Posterior vena cava (tissue), 2 donors: ENCODE measurements around the gene TMEM9B. TPM values are rescaled to one million over a fixed set of nuclear protein-coding genes. Genes with fewer than 3 reads are reported as not detected.
"Not testable (repeated sequence)": the region's sequence is repeated elsewhere in the genome, so short reads cannot be mapped to it uniquely, and the experiment has no call there.

Experiments used
- DNase-seq: peaks from one replicate; pipeline ENCODE4 v3.0.0-alpha.2; 2020; ENCODE audit warnings: low spot score
- intact Hi-C, 2 donors: fragments of 100-400 bp; cut with DNase I; formaldehyde crosslinking; loops; one replicate each; pipeline versions ENCODE4 v1.14.1 to v1.14.2; 2022 to 2023
- total RNA-seq, 2 donors: library from RNA; stranded (reverse); fragmentation: NEBNext Ultra II Directional; extraction: Animal tissue kit (Norgen Biotek cat#: 25700); gene quantifications; one replicate each; pipeline ENCODE4 v1.2.1, GENCODE V29; 2021
- donor health status: DM: yes; HTN: yes; CAD: no.
- donor health status: DM: yes; HTN: yes; CAD: no.

Gene TMEM9B
- total RNA-seq, 2 donors from 2014 or later = 20.6 to 26.1 TPM

DNA sequence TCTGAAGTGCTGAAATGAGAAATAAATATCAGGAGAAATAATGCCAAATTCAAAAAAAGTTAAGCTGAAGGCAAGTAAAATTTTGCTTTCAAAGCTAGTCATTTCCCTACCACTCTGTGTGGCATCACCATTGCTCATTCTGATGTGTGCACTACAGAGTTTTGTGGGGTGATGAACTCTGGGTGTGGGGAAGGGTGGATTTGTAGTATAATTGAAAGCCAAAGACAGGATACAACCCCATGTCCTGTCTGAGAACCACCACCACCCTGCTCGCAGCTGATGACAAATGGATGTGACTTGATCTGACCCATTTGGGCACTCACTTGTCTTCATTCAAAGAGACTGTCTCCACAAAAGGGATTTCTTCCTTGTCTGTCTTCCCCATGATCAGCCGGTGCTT, 19.3 kb upstream of the TMEM9B start:
- intact Hi-C loops = no loop called here
- no peak for DNase-seq

DNA sequence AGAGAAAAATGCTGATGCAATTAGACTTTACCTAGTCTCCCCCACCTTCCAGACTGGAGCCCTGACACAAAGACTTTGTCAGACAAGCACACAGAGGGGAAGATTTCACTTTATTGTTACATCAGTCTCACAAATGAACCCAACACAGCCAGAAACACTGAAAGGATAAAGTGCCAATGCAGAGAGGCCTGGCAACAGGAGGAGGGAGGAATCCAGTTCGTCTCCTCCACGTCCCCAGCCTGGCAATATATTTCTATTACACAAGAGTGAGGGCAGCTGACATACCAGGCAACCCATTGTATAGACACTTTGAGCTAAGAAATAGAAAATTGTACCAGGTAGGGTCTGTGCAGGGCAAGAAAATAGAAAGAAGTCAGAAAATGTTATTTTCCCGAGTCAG, 16.2 kb upstream of the TMEM9B start:
- intact Hi-C loops = no loop called here
- DNase-seq = no peak

DNA sequence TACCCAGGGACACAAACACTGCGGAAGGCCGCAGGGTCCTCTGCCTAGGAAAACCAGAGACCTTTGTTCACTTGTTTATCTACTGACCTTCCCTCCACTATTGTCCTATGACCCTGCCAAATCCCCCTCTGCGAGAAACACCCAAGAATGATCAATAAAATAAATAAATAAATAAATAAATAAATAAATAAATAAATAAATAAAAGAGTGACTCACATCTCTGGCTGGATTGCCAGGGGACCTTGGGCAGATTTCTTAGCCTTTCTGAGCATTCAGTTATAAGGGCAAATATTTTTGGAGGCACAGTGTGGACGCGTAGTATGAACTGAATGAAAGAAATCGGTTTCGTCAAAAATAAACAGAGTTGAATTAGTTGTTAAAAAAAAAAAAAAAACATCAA, 15.1 kb upstream of the TMEM9B start:
- DNase-seq, intact Hi-C loops: not testable (repeated sequence)

DNA sequence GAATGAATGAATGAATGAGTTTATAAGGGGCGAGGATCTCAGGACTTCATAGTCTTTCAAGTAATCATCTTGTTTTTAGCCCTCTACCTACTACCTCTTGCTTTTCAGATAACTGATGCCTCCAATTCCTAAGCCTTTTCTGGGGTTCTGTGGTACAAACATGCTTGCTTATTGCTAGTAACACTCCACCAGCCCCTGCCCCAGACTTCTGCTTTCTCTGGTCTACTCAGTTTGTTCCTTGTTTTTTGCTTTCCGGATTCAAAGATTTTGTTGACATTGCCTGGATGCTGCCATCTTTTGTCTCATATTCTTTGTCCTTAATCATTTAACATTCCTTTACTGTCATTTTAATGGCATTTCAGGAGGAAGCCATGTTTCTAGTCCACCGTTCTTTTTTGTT, 8.9 kb upstream of the TMEM9B start:
- DNase-seq = no peak
- intact Hi-C loops = no loop called here

DNA sequence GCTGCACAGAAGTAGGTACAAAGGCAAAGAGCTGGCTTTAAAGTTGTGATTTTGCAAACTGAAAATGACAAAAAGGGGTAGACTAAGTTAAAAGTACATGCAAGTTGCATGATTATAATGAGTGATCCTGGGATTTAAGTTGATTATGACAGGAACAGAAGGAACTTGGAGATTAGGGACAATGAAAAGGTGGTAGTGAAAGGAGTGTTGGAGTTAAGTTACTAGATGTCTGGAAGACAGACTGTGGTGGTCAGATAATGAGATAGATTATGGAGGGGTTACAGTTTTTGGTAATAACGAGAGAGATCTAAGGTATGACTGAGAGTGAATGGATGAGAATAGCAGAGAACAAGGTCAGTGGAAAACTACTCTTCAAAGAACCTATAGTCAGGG, 7.7 kb upstream of the TMEM9B start:
- intact Hi-C loops = no loop called here
- DNase-seq = no peak

DNA sequence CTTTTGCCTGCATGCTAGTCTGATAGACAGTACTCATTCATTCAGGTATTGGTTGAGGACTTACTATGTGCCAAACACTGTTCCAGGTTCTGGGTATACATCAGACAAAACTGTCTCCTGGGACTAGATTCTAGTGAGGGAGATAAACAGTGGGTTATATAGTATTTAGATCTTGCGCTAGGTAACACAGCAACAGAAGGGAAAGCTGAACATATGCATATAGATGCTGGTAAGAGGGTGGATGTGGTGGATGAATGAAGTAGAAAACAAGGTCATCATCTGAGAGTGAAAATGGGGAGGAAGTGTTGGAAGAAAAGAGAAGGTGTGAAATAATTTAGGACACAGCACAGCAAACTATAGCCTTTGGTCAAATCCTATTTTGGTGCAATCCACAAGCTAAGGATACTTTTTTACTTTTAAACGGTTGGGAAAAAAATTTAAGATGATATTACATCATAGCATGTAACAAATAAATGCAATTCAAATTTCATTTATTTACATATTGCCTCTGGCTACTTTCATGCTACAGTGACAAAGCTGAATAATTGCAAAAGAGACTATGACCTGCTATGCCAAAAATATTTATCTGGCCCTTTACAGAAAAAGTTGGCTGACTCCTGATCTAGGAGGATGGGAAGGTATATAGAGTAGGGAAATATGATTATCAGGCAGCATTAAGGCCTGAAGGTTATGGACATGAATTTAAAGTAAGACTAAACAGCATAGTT, 7.1 kb upstream of the TMEM9B start:
- no peak for DNase-seq
- intact Hi-C loops = no loop called here

DNA sequence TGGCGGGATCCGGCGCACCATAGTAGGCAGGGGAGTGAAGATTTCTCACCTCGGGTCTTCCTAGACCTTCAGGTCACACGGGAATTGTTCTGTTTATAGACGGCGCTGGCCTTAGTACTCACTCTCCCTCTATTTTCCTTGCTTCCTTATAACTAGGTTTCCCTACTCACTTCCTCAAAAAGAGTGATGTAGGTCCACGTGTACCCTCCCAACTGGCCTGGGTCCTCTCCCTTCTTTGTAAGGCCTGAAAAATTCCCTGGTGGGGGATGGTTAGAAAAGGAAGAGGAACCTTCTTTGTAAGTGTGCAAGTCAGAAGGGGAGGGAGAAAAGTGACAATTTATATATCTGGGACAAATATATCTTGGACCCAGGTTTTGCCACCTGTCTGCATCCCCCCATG, 2.9 kb upstream of the TMEM9B start:
- DNase-seq = no peak
- intact Hi-C loops = no loop called here

DNA sequence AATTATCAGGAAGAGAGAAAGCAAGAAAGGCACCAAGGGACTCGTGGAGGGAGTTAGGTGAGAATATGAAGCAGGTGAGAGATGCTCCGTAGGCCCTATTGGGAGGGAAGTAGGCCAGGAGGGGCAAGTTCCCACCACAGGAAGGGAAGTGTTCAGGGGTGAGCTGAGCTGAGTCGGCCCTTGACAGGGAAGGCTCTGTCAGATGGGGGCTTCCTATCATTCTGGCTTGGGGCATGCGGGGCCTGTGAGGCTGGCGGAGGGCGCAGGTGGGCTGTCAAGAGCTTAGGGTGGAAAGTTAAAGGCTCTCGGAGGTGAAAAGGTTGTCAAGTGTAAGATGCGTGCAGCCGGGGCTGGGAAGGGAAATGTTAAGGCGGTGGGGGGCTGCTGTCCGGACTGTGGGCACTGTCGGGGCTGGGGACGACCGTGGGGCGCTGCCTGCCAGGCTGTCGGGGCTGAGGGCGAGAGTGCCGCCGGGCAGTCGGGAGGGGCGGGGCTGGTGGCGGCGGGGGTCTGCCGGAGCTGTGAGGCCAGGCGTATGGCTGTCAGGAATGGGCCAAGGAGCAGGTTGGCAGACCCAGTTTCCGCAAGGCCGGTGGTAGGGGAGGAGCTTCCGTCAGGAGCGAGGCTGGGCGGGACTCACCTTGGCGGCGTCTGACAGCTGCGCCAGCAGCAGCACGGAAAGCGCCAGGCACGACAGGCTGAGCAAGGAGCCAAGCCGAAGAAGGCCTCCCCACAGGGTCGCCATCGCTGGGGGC, 496 bp downstream of the TMEM9B start:
- peak; percentile 92 for DNase-seq
- intact Hi-C loops = no loop called here

DNA sequence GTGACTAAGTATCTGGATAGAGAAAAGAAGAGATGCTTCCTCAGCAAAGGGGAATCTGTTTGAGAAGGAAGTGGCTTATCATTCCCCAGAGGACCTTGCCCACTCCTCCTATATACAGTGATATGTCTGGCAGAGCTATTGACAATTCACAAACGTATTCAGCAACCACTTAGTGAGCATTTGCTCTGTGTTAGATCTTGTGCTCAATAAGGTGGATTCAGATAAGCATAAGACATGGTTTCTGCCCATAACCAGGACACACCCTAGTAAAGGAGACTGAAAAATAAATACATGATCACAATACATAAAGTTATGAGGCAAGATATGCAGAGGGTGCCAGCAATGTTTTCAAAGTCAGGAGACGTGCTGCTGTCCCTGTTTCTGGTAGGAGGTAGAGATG, 1.4 kb downstream of the TMEM9B start:
- intact Hi-C loops = no loop called here
- no peak for DNase-seq

DNA sequence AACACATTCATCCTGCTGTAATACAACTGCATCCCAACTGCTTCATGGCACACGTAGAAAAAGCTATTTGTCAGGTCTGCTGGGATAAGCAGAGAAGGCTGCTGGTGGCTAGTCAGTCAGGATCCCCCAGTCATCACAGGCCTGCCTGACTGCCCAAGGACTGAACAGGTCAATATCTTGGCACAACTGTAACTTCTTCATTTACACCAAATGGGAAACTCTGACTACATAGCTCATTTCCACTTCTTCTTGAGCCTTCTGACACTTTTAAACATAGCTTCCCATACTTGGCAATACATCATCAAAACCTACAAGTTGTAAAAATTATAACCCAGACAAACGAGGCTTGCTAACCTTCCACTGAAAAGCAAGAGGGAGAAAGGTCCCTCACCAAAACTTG, 2.8 kb downstream of the TMEM9B start:
- intact Hi-C loops = no loop called here
- no peak for DNase-seq

DNA sequence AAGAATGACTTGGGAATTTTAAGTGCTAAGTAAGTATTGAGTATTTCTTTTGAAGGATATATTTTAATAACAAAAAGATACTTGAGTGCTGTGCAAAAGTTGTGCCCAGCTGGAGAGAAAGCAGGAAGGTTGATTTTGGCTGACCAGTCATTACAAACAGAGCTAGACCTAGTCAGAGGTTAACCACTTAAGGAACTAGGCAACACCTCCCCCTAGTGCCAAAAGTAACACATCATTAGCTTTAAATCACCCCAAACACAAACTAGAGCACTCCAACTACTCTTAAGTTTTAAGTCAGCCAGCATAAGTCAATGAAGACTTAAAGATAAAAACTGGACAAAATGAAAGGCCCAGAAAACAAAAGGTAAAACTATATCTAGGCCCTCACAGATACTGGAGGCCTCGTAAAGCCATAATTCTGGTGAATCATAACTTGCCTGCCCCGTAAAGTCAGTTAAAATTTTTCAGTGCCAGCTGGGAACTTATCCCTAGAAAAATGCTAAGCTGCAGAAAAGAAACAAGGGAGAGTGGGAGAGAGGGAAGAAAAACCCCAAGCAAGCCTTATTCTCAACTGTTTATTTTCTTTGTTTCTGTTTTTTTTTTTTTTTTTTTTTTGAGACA, 4.6 kb downstream of the TMEM9B start:
- intact Hi-C loops = loop anchor here (5.0 to 10.0 kb wide), 2 partner anchors 47 to 735 kb away; partner anchors contain the start of gene AKIP1 (in 1 of the 2)

DNA sequence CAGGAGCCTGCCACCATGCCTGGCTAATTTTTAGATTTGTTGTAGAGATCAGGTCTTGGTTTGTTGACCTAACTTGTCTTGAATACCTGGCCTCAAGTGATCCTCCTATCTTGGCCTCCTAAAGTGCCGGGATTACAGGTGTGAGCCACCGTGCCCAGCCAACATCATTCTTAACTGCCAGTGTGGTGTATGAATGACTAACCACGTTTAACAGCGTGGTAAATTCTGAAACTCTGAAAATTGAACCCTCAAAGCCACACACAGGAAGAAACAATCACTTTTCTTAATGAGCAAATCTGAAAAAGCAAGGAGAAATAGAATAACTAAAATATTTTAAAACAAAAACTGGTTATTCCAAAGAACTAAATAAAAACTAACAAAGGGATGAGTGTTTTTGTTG, 7.4 kb downstream of the TMEM9B start:
- intact Hi-C loops = loop anchor here (5.0 to 10.0 kb wide), 2 partner anchors 45 to 732 kb away; partner anchors contain the start of gene AKIP1 (in 1 of the 2)
- no peak for DNase-seq

More for the DNA sequence above, 4.6 kb downstream of the TMEM9B start:
- DNase-seq = no peak

DNA sequence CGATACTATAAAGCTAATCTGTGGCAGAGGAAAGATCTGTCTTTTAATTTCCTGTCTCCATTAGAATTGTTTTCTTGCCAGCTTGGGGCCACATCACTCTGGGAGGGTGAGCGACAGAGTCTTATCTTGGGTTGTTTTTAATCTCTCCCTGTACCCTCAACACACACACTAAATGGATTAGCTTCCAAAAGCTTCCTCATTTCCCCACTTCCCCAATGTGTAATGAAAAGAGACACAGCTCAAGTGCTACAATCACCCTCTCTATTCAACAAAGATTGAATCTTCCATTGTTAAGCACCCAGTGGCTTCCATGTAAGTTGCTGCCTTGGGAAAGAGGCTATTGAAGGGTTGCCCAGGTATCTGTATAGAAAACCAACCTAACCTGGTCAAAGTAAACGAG, 15.4 kb downstream of the TMEM9B start:
- intact Hi-C loops = no loop called here
- DNase-seq = no peak

DNA sequence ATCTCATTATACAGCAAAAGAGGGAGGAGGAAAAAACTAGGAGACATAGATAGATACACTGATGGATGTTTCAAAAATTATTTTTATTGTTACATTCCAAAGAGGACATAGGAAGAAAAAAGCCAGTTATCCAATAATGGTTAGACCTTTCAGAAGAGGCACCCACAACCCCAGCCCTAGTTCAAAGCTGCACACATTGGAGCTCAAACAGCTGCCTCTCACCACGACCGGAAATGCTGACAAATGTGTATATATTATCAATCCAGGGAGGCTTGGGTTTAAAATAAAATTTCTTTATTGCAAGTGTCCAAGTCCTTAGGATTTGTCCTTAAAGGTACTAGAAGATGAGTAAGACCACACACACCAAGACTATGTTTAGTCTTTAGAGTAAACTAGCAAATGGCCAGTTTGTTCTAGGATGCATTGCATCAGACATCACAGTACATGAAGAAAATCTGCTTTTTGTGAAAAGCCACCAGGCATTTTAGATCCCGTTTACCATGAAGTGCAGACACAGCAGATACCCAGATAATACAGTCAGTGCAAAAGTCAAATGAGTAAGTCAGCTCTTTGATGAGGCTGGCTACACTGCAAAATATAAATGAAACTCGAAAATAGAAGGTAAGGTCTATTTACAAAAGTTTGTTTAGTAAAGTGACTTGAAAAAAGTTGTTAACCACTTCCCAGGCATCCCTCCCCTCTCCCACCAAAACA, 16.9 kb downstream of the TMEM9B start:
- intact Hi-C loops = no loop called here

DNA sequence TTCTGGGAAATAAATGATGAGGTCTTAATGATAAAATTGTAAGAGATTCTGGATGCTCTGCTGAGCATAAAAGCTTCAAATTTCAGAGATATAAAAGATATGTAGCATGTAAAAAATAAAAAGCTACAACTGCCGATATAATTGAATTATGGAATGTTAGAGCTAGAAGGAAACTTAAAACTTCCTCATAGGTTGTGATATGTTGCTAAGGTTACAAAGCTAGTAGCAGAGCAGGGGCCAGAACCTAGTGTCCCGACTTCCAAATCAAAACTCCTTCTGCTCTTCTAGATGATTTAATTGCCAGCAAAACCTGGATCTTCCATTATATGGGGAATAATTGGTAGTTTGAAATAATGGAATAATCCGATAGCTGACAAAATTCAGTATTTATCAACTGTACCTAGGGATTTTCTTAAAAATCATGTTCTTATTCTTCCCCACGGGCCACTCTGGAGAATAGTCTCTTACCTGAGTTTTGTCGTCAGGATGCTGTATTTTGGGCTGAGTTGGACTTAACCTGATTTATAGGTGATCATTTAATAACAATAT, 21.6 kb downstream of the TMEM9B start, which contains the start of gene ASCL3:
Gene ASCL3 (minus strand): TSS at position 499 of the 549 bp plus-strand sequence. CDS start 4,855 bp downstream, outside the sequence.
- intact Hi-C loops = no loop called here
- no peak for DNase-seq

More for the DNA sequence above, 16.9 kb downstream of the TMEM9B start:
- no peak for DNase-seq

DNA sequence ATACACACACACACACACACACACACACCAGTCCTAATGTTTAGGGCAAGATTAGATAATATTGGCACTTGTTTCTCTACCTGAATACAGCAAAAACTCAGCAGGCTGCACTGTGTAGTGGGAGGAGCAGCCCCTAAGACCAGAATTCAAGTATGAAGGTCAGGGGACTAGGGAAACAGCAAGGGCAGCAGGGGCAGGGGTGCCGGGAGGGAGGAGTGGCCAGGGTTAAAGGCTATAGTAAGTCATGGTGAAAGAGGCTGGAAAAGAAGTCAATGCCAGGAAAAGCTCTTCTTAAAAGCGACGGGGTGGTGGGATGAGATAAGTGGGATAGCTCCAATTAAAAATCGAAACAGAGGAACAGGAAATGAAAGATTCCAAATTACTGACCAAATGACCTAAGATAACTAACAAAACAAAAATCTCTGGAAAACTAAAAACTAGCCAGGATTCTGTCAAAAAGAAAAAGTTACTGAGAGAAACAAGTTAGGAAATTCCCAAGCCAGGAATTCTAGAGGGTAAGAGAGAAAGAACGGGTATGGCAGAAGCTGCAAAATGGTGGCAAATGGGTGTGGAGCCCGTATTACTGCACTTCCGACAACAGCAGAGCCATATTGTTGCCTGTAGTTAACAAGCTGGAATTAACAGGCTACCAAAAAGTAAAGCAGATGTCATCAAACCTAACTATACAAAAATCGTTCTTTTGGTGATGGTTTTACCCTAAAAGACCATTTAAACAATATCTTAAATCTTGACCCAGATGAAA, 22.7 kb downstream of the TMEM9B start:
- intact Hi-C loops = no loop called here
- DNase-seq = no peak

DNA sequence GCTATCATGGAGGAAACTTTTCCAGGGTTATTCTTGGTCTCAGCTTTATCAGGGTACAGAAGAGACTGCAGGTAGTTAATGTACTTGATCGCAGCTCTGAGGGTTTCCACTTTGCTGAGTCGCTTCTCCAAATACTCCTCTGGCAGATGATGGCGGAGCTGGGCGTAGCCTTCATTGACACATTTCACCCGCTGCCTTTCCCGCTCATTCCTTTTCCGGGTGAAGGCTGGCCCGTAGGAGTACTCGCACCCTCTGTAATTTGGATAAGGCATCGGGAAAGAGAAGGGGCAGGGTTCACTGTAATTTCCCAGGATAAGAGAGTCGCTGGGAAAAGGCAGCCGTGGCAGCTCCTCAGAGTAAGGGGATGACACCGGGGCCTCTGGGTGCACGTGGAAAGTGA, 26.6 kb downstream of the TMEM9B start:
- intact Hi-C loops = no loop called here
- DNase-seq = no peak

DNA sequence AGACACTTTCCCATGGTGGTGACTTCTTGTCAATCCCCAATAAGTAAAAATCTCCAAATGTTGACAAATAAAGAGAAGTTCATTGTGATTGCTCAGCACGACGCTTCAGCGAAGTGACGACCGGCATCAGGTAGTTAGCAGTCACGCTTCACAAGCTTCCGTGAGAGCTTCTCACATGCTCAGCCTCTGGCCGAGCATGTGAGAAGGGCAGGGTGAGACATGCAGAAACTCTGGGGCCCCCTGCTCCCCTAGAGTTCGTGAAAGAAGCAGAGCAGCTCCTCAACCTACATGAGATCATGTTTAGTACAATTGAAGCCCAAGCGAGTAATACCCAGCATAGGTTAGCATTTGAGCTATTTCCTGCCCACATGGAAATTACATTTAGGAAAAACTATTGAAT, 27.1 kb downstream of the TMEM9B start:
- intact Hi-C loops = no loop called here
- DNase-seq = no peak

DNA sequence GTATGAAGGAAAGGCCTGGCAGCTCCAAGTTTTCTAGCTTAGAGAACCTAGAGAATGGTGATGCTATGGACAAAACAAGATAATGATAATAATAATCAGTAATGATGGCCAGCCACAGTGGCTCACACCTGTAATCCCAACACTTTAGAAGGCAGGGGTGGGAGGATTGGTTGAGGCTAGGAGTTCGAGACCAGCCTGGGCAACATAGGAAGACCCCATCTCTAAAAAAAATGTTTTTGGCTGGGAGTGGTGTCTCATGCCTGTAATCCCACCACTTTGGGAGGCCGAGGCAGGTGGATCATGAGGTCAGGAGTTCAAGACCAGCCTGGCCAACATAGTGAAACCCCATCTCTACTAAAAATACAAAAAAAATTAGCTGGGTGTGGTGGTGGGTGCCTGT, 28.5 kb downstream of the TMEM9B start:
- DNase-seq, intact Hi-C loops: not testable (repeated sequence)
